Smooth muscle cell (in vitro differentiated cells): ENCODE data around the gene MOB3B. TPM values are rescaled to one million over a fixed set of nuclear protein-coding genes. Genes with fewer than 3 reads are reported as not detected.
A peak's percentile ranks its signal among the peaks of the same experiment; 100 is the strongest.

Source experiments
- DNase-seq: peaks from one replicate; lab custom pipeline; 2025; ENCODE audit not compliant: unreplicated experiment; lab: John Stamatoyannopoulos, UW
- H2AFZ ChIP-seq: fragments of 200-600 bp; sonication (generic); 2 replicates; pipeline ENCODE4 v1.6.0; 2016; ENCODE audit warnings: antibody characterized with exemption, low read depth, mild to moderate bottlenecking
- H3F3A ChIP-seq: fragments of 200-600 bp; sonication (generic); 2 replicates; pipeline ENCODE4 v1.6.0; 2017; ENCODE audit warnings: antibody characterized with exemption, low read depth
- H3K27ac ChIP-seq: fragments of 200-600 bp; sonication (generic); 2 replicates; pipeline ENCODE4 v1.5.1; 2016; ENCODE audit warnings: low read depth, mild to moderate bottlenecking
- H3K27me3 ChIP-seq: fragments of 200-600 bp; sonication (generic); 2 replicates; pipeline ENCODE4 v1.6.1; 2016; ENCODE audit warnings: low read depth, mild to moderate bottlenecking
- H3K36me3 ChIP-seq: fragments of 200-600 bp; sonication (generic); 2 replicates; pipeline ENCODE4 v1.5.1; 2016; ENCODE audit warnings: low read depth
- H3K4me1 ChIP-seq: fragments of 200-600 bp; sonication (generic); 2 replicates; pipeline ENCODE4 v1.5.1; 2016; ENCODE audit warnings: low read depth
- H3K4me2 ChIP-seq: fragments of 200-600 bp; sonication (generic); 2 replicates; pipeline ENCODE4 v1.6.0; 2016; ENCODE audit warnings: mild to moderate bottlenecking
- H3K4me3 ChIP-seq: fragments of 200-600 bp; sonication (generic); 2 replicates; pipeline ENCODE4 v1.5.1; 2016; ENCODE audit warnings: mild to moderate bottlenecking
- H3K79me2 ChIP-seq: fragments of 200-600 bp; sonication (generic); 2 replicates; pipeline ENCODE4 v1.6.0; 2016; ENCODE audit warnings: low read depth, mild to moderate bottlenecking
- H3K9ac ChIP-seq: fragments of 200-600 bp; sonication (generic); 2 replicates; pipeline ENCODE4 v1.6.0; 2016; ENCODE audit warnings: low read depth
- H3K9me3 ChIP-seq: fragments of 200-600 bp; sonication (generic); replicated peaks from 2 replicates; pipeline ENCODE4 v1.5.1; 2016; ENCODE audit warnings: low read depth
- H4K20me1 ChIP-seq: fragments of 200-600 bp; sonication (generic); 2 replicates; pipeline ENCODE4 v1.6.0; 2016; ENCODE audit warnings: low read depth
- WGBS: methylation state at CpG from one replicate; pipeline ENCODE4 v1.1.7; 2016; ENCODE audit warnings: low lambda C conversion rate; 5-methylcytosine and 5-hydroxymethylcytosine counted together
- polyA plus RNA-seq: library from polyadenylated mRNA; unstranded; fragments of >200 nt; fragmentation: Nextera tagmentation; extraction: Ambion mirVana; gene quantifications from 2 replicates; pipeline ENCODE4 v1.2.1, GENCODE V29; 2016
- total RNA-seq: library from RNA; depleted of rRNA; stranded (reverse); fragments of >200 nt; gene quantifications from 2 replicates; pipeline ENCODE4 v1.2.3, GENCODE V29; 2014
- TF ChIP-seq, protein P1 (sequence below): fragments of 200-600 bp; sonication (generic); IDR thresholded peaks from 2 replicates; pipeline ENCODE4 v1.5.1; 2017; ENCODE audit warnings: borderline replicate concordance, mild to moderate bottlenecking, antibody characterized with exemption; ENCODE audit not compliant: insufficient read depth, poor library complexity, severe bottlenecking

MOB3B gene
- total and polyA plus RNA-seq, 2 experiments from 2014 or later, result 1.7 to 5.8 TPM

- Histone ChIP-seq H3K27me3 (no peaks in the 10 kb centered on the region), H2AFZ (no peak overlapping the region), H3K79me2 (no peaks in the 10 kb centered on the region), H3K4me3 (no peak overlapping the region), H3F3A (no peaks in the 10 kb centered on the region), H3K36me3 (no peaks in the 10 kb centered on the region), H3K4me1 (no peaks in the 10 kb centered on the region), H3K9me3 (no peaks in the 10 kb centered on the region), H4K20me1 (no peaks in the 10 kb centered on the region), H3K27ac (no peak overlapping the region), H3K9ac (no peak overlapping the region), H3K4me2 (no peak overlapping the region)
- TF ChIP-seq, protein P1, sequence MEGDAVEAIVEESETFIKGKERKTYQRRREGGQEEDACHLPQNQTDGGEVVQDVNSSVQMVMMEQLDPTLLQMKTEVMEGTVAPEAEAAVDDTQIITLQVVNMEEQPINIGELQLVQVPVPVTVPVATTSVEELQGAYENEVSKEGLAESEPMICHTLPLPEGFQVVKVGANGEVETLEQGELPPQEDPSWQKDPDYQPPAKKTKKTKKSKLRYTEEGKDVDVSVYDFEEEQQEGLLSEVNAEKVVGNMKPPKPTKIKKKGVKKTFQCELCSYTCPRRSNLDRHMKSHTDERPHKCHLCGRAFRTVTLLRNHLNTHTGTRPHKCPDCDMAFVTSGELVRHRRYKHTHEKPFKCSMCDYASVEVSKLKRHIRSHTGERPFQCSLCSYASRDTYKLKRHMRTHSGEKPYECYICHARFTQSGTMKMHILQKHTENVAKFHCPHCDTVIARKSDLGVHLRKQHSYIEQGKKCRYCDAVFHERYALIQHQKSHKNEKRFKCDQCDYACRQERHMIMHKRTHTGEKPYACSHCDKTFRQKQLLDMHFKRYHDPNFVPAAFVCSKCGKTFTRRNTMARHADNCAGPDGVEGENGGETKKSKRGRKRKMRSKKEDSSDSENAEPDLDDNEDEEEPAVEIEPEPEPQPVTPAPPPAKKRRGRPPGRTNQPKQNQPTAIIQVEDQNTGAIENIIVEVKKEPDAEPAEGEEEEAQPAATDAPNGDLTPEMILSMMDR, result no peak
- 96% methylated on average over 5 of the region's 5 CpGs for WGBS
- DNase-seq, result no peak
These were observed 88.5 kb downstream of the MOB3B start for GRCh38 chr9:27440888-27441740.

DNA sequence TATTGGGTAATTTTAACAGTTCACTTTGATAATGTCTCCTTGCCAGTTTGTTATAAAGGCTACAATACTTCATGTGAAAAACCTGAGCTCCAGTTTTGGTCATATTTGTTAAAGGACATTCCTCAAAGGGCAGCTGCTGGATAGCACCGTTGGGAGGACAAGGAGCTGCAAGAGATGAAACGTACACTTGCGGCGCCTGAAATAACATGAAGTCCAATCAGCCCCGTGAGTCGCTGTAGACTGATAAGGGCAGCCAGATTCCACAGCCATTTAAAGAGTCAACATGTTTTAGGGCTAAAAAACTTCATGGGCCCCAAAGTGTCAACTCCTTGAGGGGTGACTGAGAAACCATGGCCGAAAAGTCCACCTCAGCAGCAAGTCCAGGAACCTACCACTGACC lies 91.1 kb downstream of the MOB3B start:
- H3K79me2 ChIP-seq, result no peaks in the 10 kb centered on the region
- H3K4me1 ChIP-seq, result no peaks in the 10 kb centered on the region
- no peak overlapping the region for H3K4me3 ChIP-seq
- no peak overlapping the region for H2AFZ ChIP-seq
- no peaks in the 10 kb centered on the region for H3F3A ChIP-seq
- no peaks in the 10 kb centered on the region for H3K9me3 ChIP-seq
- peak overlapping the region; percentile 57 for H3K27ac ChIP-seq
- no peak overlapping the region for H3K9ac ChIP-seq
- H3K36me3 ChIP-seq, result no peaks in the 10 kb centered on the region
- no peak for DNase-seq
- no peaks in the 10 kb centered on the region for H3K27me3 ChIP-seq
- TF ChIP-seq, protein P1, result no peak
- no peaks in the 10 kb centered on the region for H4K20me1 ChIP-seq
- WGBS, result 72% methylated on average over 7 of the region's 7 CpGs
- peak overlapping the region; percentile 42 for H3K4me2 ChIP-seq

GRCh38 chr9:27437652-27438373 lies 91.8 kb downstream of the MOB3B start:
- Histone ChIP-seq H3K79me2 (no peaks in the 10 kb centered on the region), H3K27me3 (no peaks in the 10 kb centered on the region), H3K9me3 (no peaks in the 10 kb centered on the region), H2AFZ (peak overlapping the region; percentile 43), H3K4me2 (peak overlapping the region; percentile 42), H4K20me1 (no peaks in the 10 kb centered on the region), H3K4me1 (no peaks in the 10 kb centered on the region), H3K4me3 (no peak overlapping the region), H3F3A (no peaks in the 10 kb centered on the region), H3K36me3 (no peaks in the 10 kb centered on the region), H3K27ac (peak overlapping the region; percentile 57), H3K9ac (no peak overlapping the region)
- TF ChIP-seq, protein P1, result no peak
- no peak for DNase-seq
- 50% methylated on average over 6 of the region's 6 CpGs for WGBS
